ENCODE measurements around the gene RRP9. TPM values are rescaled to one million over a fixed set of nuclear protein-coding genes. Genes with fewer than 3 reads are reported as not detected.

The RRP9 gene
- total and polyA plus RNA-seq, 10 of the 15 experiments (the other 5 are each of a cell fraction or from before 2014, with no cell fraction given): 4.7 to 91.5 (median 41.7) TPM

DNA sequence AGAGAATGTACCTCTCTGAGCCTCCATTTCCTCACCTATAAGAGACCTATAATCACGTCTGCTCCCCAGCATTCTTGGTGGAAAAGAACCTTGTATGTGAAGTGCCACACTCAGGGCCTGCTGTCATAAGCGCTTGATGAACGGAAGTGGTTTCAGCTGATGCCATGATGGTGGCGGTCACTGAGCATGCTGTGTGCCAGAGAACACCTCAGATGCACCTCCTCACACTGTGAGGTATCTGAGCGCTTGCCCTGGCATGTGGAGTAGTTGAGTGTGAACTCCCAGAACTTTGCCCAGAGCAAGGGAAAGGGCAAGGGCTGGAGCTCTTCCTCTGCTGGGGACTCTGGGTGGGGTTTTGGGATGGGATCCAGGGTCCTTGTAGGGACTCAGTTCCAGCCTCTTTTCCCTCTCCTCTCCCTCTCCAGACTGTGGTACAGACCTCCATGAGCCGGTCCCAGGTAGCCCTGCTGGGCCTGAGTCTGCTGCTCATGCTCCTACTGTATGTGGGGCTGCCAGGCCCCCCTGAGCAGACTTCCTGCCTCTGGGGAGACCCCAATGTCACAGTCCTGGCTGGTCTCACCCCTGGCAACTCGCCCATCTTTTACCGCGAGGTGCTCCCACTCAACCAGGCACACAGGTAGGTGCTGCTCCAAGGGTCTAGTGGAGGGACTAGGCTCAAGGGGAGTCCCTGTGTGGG is 35.9 kb upstream of the RRP9 start:
- in situ Hi-C loops (cut with MboI): no loop called here
- POLR2A ChIA-PET: no interaction called here

More for the DNA sequence above, 35.9 kb upstream of the RRP9 start:
- no peak for ATAC-seq
- Histone ChIP-seq H3K9ac (ENCODE audit: control insufficient read depth, insufficient read depth, low read length) (no peak overlapping the region), H3K4me1 (ENCODE audit: control insufficient read depth, insufficient read depth, low read length) (peaks cover 18% of the 10 kb centered on the region), H3K9me3 (replicated peaks; ENCODE audit: control insufficient read depth, insufficient read depth, low read length) (no peaks in the 10 kb centered on the region), H3K27ac (ENCODE audit: control insufficient read depth, insufficient read depth) (no peak overlapping the region), H3K79me2 (ENCODE audit: control insufficient read depth, insufficient read depth, low read length) (peaks cover 8% of the 10 kb centered on the region), H2AFZ (ENCODE audit: control insufficient read depth, low read depth, low read length) (no peak overlapping the region), H3K27me3 (replicated peaks in 1 of 2; ENCODE audit: control insufficient read depth in 2 of 2, insufficient read depth in 2 of 2, low read length in 1 of 2) (no peaks in the 10 kb centered on the region), H4K20me1 (ENCODE audit: control insufficient read depth, insufficient read depth) (no peaks in the 10 kb centered on the region), H3K4me3 (no peak overlapping the region), H3K36me3 (ENCODE audit: control insufficient read depth in 2 of 2, insufficient read depth in 2 of 2, low read length in 1 of 2) (no peaks in the 10 kb centered on the region), H3K4me2 (ENCODE audit: control insufficient read depth, insufficient read depth) (no peak overlapping the region)
- ChIA-PET RAD21 (ENCODE audit: unreplicated experiment) (interaction anchor here (1.4 kb wide), 1 partner anchor 36 kb away, joined by 3 read pairs; the partner anchor contains the start of genes PARP3 and RRP9), SMC1A (ENCODE audit: uncharacterized antibody, unreplicated experiment) (no interaction called here), CTCF (interaction anchor here (5.3 kb wide), 1 partner anchor 34 kb away, joined by 79 read pairs; the partner anchor contains the start of genes PARP3 and RRP9)
- TF ChIP-seq ZNF622 (IDR thresholded peaks at IDR 0.05) (no peak), JUND (IDR thresholded peaks at IDR 0.05; ENCODE audit: low read depth, low read length) (no peak), YBX1 (IDR thresholded peaks at IDR 0.05) (no peak), CBX3 (IDR thresholded peaks at IDR 0.05; ENCODE audit: borderline replicate concordance, low read depth) (no peak), EP300 (IDR thresholded peaks at IDR 0.05; ENCODE audit: borderline replicate concordance in 1 of 2, control insufficient read depth in 1 of 2, low read depth in 2 of 2, low read length in 2 of 2) (no peak), WRNIP1 (IDR thresholded peaks at IDR 0.05; ENCODE audit: borderline replicate concordance, low read depth, low read length) (no peak), CBX5 (IDR thresholded peaks at IDR 0.05; ENCODE audit: low read depth) (no peak), SMC3 (IDR thresholded peaks at IDR 0.05; ENCODE audit: borderline replicate concordance, low read length) (no peak), EZH2 (IDR thresholded peaks at IDR 0.05; ENCODE audit: borderline replicate concordance, control insufficient read depth, low read depth, low read length) (no peak), CHD2 (IDR thresholded peaks at IDR 0.05; ENCODE audit: borderline replicate concordance, low read depth, low read length) (no peak), ZNF207 (IDR thresholded peaks at IDR 0.05; ENCODE audit: borderline replicate concordance) (no peak)
- TF ChIP-seq, protein P1, sequence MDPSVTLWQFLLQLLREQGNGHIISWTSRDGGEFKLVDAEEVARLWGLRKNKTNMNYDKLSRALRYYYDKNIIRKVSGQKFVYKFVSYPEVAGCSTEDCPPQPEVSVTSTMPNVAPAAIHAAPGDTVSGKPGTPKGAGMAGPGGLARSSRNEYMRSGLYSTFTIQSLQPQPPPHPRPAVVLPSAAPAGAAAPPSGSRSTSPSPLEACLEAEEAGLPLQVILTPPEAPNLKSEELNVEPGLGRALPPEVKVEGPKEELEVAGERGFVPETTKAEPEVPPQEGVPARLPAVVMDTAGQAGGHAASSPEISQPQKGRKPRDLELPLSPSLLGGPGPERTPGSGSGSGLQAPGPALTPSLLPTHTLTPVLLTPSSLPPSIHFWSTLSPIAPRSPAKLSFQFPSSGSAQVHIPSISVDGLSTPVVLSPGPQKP (IDR thresholded peaks at IDR 0.05; ENCODE audit: low read depth, low read length): no peak
- TF ChIP-seq, protein P2, sequence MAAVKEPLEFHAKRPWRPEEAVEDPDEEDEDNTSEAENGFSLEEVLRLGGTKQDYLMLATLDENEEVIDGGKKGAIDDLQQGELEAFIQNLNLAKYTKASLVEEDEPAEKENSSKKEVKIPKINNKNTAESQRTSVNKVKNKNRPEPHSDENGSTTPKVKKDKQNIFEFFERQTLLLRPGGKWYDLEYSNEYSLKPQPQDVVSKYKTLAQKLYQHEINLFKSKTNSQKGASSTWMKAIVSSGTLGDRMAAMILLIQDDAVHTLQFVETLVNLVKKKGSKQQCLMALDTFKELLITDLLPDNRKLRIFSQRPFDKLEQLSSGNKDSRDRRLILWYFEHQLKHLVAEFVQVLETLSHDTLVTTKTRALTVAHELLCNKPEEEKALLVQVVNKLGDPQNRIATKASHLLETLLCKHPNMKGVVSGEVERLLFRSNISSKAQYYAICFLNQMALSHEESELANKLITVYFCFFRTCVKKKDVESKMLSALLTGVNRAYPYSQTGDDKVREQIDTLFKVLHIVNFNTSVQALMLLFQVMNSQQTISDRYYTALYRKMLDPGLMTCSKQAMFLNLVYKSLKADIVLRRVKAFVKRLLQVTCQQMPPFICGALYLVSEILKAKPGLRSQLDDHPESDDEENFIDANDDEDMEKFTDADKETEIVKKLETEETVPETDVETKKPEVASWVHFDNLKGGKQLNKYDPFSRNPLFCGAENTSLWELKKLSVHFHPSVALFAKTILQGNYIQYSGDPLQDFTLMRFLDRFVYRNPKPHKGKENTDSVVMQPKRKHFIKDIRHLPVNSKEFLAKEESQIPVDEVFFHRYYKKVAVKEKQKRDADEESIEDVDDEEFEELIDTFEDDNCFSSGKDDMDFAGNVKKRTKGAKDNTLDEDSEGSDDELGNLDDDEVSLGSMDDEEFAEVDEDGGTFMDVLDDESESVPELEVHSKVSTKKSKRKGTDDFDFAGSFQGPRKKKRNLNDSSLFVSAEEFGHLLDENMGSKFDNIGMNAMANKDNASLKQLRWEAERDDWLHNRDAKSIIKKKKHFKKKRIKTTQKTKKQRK (IDR thresholded peaks at IDR 0.05; ENCODE audit: low read depth, low read length): no peak
- no peak for FAIRE-seq
- no peak for DNase-seq (ENCODE audit: low read depth, low spot score)
- WGBS (ENCODE audit: insufficient coverage, insufficient replicate concordance, low lambda C conversion rate, missing lambda C conversion rate): 87% methylated on average over 9 of the region's 9 CpGs
- BruUV-seq (replicated peaks): no TSS peak
- intact Hi-C loops (cut with micrococcal nuclease; ENCODE audit: unreplicated experiment): no loop called here
